GM12878 (cell line): ENCODE data around the gene REEP2. TPM values are rescaled to one million over a fixed set of nuclear protein-coding genes. Genes with fewer than 3 reads are reported as not detected.
A peak's percentile ranks its signal among the peaks of the same experiment; 100 is the strongest.

Experiments used
- BCLAF1 ChIP-seq: fragments of 450-650 bp; IDR thresholded peaks from 2 replicates; pipeline ENCODE4 v1.6.1; 2017; ENCODE audit warnings: antibody characterized with exemption, mild to moderate bottlenecking, moderate library complexity
- FOS ChIP-seq: IDR thresholded peaks from 3 replicates; pipeline ENCODE4 v1.6.1; 2011; ENCODE audit warnings: borderline replicate concordance; ENCODE audit not compliant: insufficient read length; ENCODE audit errors: extremely low read depth
- POLR2AphosphoS5 ChIP-seq: IDR thresholded peaks from 2 replicates; pipeline ENCODE4 v1.6.1; 2011; ENCODE audit warnings: mild to moderate bottlenecking, low read length, inconsistent platforms
- POU2F2 ChIP-seq: IDR thresholded peaks from 3 replicates; pipeline ENCODE4 v1.6.1; 2011; ENCODE audit warnings: low read depth, mild to moderate bottlenecking, low read length, borderline replicate concordance
- PRDM15 ChIP-seq: fragments of 450-650 bp; formaldehyde crosslinking; IDR thresholded peaks from 2 replicates; pipeline ENCODE4 v1.4.0; 2020; ENCODE audit warnings: mild to moderate bottlenecking, moderate library complexity
- TARDBP ChIP-seq: IDR thresholded peaks from 2 replicates; pipeline ENCODE4 v1.6.1; 2016; ENCODE audit warnings: borderline replicate concordance
- TCF3 ChIP-seq: IDR thresholded peaks from 2 replicates; pipeline ENCODE4 v1.6.1; 2012; ENCODE audit warnings: low read depth, mild to moderate bottlenecking, low read length, borderline replicate concordance; ENCODE audit not compliant: insufficient read depth
- YBX1 ChIP-seq: fragments of 450-650 bp; IDR thresholded peaks from 2 replicates; pipeline ENCODE4 v1.6.1; 2016; ENCODE audit warnings: antibody characterized with exemption
- polyA plus RNA-seq, 11 experiments: library from polyadenylated mRNA; depleted of rRNA in 4 of 11; unstranded in 6 of 11; stranded (reverse) in 5 of 11; fragments of >200 nt; fragmentation: Nextera tagmentation in 4 of 11; fragmentation: Illumina TruSeq in 1 of 11; extraction: Ambion mirVana in 4 of 11; extraction: Trizol in 1 of 11; gene quantifications; 1 replicate in 1 of 11; 2 replicates in 10 of 11; pipeline versions ENCODE4 v1.2.1 to v1.2.3, GENCODE V29; 2011 to 2016; ENCODE audit warnings: inconsistent platforms in 2 of 11, missing spikeins in 2 of 11, low read depth in 1 of 11
- total RNA-seq, 4 experiments: library from RNA; depleted of rRNA in 3 of 4; stranded (reverse); fragments of >200 nt in 3 of 4; fragmentation: Illumina TruSeq in 1 of 4; extraction: Trizol in 1 of 4; gene quantifications; 2 replicates each; pipeline versions ENCODE4 v1.2.1 to v1.2.3, GENCODE V29; 2013 to 2021

REEP2 gene
- total and polyA plus RNA-seq, 10 of the 15 experiments (the other 5 are each of a cell fraction or from before 2014, with no cell fraction given): 0.10 to 3.1 (median 2.0) TPM

GRCh38 chr5:138408023-138408422, 30.8 kb upstream of the REEP2 start (continued):
- TF ChIP-seq BCLAF1: no peak
- no peak for TF ChIP-seq PRDM15 (CRISPR knock-in tag)
- no peak for TF ChIP-seq TARDBP
- TF ChIP-seq TCF3: no peak
- TF ChIP-seq POLR2AphosphoS5: 0 out of 2 replicates have a peak, but pooled peaks have one; percentile 25
- TF ChIP-seq POU2F2: peak; percentile 86; the same call in 2 of the 3 replicates
- TF ChIP-seq YBX1: no peak
- TF ChIP-seq FOS: no peak
